B cell (primary cell): Measurements from ENCODE around the gene TMEM143. TPM values are rescaled to one million over a fixed set of nuclear protein-coding genes. Genes with fewer than 3 reads are reported as not detected.
"Not testable (repeated sequence)": the region's sequence is repeated elsewhere in the genome, so short reads cannot be mapped to it uniquely, and the experiment has no call there.

ENCODE experiments used
- ATAC-seq: fragments of 200-7000 bp; cut with Tn5 transposase; one replicate; pipeline ENCODE4 v1.10.0; 2021; ENCODE audit warnings: low read depth, mild to moderate bottlenecking, moderate number of reproducible peaks, moderate library complexity
- CTCF ChIA-PET: fragments of 350-600 bp; sonication (Branson Sonifier 250); formaldehyde crosslinking; loops from one replicate; lab custom pipeline; 2021; ENCODE audit warnings: antibody characterized with exemption, inconsistent platforms; lab: Charles Lee
- POLR2A ChIA-PET: fragments of 350-600 bp; sonication (Branson Sonifier 250); formaldehyde crosslinking; loops from one replicate; lab custom pipeline; 2021; ENCODE audit warnings: antibody characterized with exemption; lab: Charles Lee
- DNase-seq: peaks from one replicate; pipeline ENCODE4 v3.0.0; 2013
- H2AFZ ChIP-seq: 2 replicates; pipeline ENCODE4 v1.6.1; 2012; ENCODE audit warnings: mild to moderate bottlenecking, low read depth, low read length; ENCODE audit not compliant: insufficient read depth, poor library complexity, severe bottlenecking
- H3K27ac ChIP-seq, 2 donors: 1 replicate in 1 of 2; 2 replicates in 1 of 2; pipeline ENCODE4 v1.5.1; 2012 to 2013; ENCODE audit warnings: low read length in 2 of 2, mild to moderate bottlenecking in 2 of 2, moderate library complexity in 1 of 2
- H3K27me3 ChIP-seq, 4 experiments: fragments of 200-600 bp in 1 of 4; sonication (generic) in 1 of 4; replicated peaks in 1 of 4; 1 replicate in 2 of 4; 2 replicates in 2 of 4; pipeline versions ENCODE4 v1.6.1 to v1.7.0; 2013 to 2016; ENCODE audit warnings: low read length in 3 of 4, mild to moderate bottlenecking in 2 of 4, mixed read lengths in 1 of 4, moderate library complexity in 1 of 4; ENCODE audit not compliant: insufficient read depth in 4 of 4, control insufficient read depth in 3 of 4; ENCODE audit errors: control extremely low read depth in 1 of 4
- H3K36me3 ChIP-seq, 2 experiments: replicated peaks in 1 of 2; 1 replicate in 1 of 2; 2 replicates in 1 of 2; pipeline versions ENCODE4 v1.6.1 to v1.7.1; 2013; ENCODE audit warnings: low read length in 1 of 2; ENCODE audit not compliant: insufficient read depth in 2 of 2, control insufficient read depth in 1 of 2; ENCODE audit errors: control extremely low read depth in 1 of 2, extremely low read depth in 1 of 2
- H3K4me1 ChIP-seq, 2 donors: fragments of 200-600 bp in 1 of 2; sonication (generic) in 1 of 2; 1 replicate in 1 of 2; 2 replicates in 1 of 2; pipeline versions ENCODE4 v1.5.1 to v1.6.1; 2013 to 2017; ENCODE audit warnings: low read length in 2 of 2; ENCODE audit not compliant: control insufficient read depth in 2 of 2, insufficient read depth in 2 of 2
- H3K4me2 ChIP-seq: replicated peaks from 2 replicates; pipeline ENCODE3; 2012; ENCODE audit warnings: mild to moderate bottlenecking, low read depth, low read length; ENCODE audit not compliant: poor library complexity, severe bottlenecking
- H3K4me3 ChIP-seq, 5 experiments: fragments of 200-600 bp in 1 of 5; sonication (generic) in 1 of 5; 1 replicate in 3 of 5; 2 replicates in 2 of 5; pipeline versions ENCODE4 v1.5.1 to v1.7.0; 2011 to 2016; ENCODE audit warnings: low read length in 4 of 5, mild to moderate bottlenecking in 4 of 5, low read depth in 2 of 5, control low read depth in 1 of 5, moderate library complexity in 1 of 5; ENCODE audit not compliant: insufficient read depth in 1 of 5; ENCODE audit errors: control extremely low read depth in 1 of 5, extremely low read depth in 1 of 5
- H3K79me2 ChIP-seq: fragments of 200-600 bp; sonication (generic); one replicate; pipeline ENCODE4 v1.6.0; 2016; ENCODE audit warnings: low read length; ENCODE audit not compliant: control insufficient read depth, insufficient read depth
- H3K9ac ChIP-seq: fragments of 200-600 bp; sonication (generic); 2 replicates; pipeline ENCODE4 v1.6.1; 2017; ENCODE audit warnings: mild to moderate bottlenecking, low read length, moderate library complexity
- H3K9me3 ChIP-seq, 3 donors: one replicate each; pipeline versions ENCODE4 v1.6.1 to v1.7.1; 2013; ENCODE audit warnings: low read length in 2 of 3; ENCODE audit not compliant: control insufficient read depth in 2 of 3, insufficient read depth in 1 of 3; ENCODE audit errors: control extremely low read depth in 1 of 3
- H4K20me1 ChIP-seq: 2 replicates; pipeline ENCODE4 v1.6.0; 2012; ENCODE audit warnings: mild to moderate bottlenecking, low read length; ENCODE audit not compliant: insufficient read depth, control insufficient read depth, poor library complexity, severe bottlenecking
- H3K27ac Mint-ChIP-seq: one replicate; pipeline ENCODE4 v1.8.0; 2021; ENCODE audit warnings: mixed read lengths
- H3K27me3 Mint-ChIP-seq: one replicate; pipeline ENCODE4 v1.8.0; 2021; ENCODE audit warnings: mixed read lengths
- H3K4me1 Mint-ChIP-seq: one replicate; pipeline ENCODE4 v1.8.0; 2021; ENCODE audit warnings: mixed read lengths
- H3K4me3 Mint-ChIP-seq: one replicate; pipeline ENCODE4 v1.8.0; 2021; ENCODE audit warnings: mixed read lengths
- H3K9me3 Mint-ChIP-seq: one replicate; pipeline ENCODE4 v1.8.0; 2022; ENCODE audit warnings: mixed read lengths; ENCODE audit not compliant: insufficient read depth
- EZH2 ChIP-seq: IDR thresholded peaks from 2 replicates; pipeline ENCODE4 v1.6.1; 2012; ENCODE audit warnings: borderline replicate concordance, low read depth, mild to moderate bottlenecking, moderate library complexity, low read length; ENCODE audit not compliant: insufficient read depth, poor library complexity, severe bottlenecking
- WGBS: methylation state at CpG from one replicate; pipeline ENCODE4 v1.1.5; 2013; ENCODE audit warnings: missing lambda C conversion rate; ENCODE audit not compliant: insufficient coverage; 5-methylcytosine and 5-hydroxymethylcytosine counted together
- intact Hi-C: fragments of 100-400 bp; cut with micrococcal nuclease; formaldehyde crosslinking; loops from one replicate; pipeline ENCODE4 v1.10.0; 2022
- polyA plus RNA-seq: library from polyadenylated mRNA; depleted of rRNA; stranded (reverse); fragments of >200 nt; gene quantifications from 2 replicates; pipeline ENCODE4 v1.2.3, GENCODE V29; 2012
- total RNA-seq, 2 donors: library from RNA; stranded (reverse); fragments of 120-200 nt in 1 of 2; gene quantifications; 1 replicate in 1 of 2; 2 replicates in 1 of 2; pipeline versions ENCODE4 v1.2.3 to v1.2.4, GENCODE V29; 2013 to 2022
- TF ChIP-seq, protein P1 (sequence below): fragments of 200-600 bp; IDR thresholded peaks from one replicate; pipeline ENCODE4 v1.8.0; 2022; ENCODE audit warnings: antibody characterized with exemption, mild to moderate bottlenecking

TMEM143 gene
- total and polyA plus RNA-seq, 2 donors (not counting 1 experiment from before 2014, with no cell fraction given): 30.0 to 34.3 TPM

DNA sequence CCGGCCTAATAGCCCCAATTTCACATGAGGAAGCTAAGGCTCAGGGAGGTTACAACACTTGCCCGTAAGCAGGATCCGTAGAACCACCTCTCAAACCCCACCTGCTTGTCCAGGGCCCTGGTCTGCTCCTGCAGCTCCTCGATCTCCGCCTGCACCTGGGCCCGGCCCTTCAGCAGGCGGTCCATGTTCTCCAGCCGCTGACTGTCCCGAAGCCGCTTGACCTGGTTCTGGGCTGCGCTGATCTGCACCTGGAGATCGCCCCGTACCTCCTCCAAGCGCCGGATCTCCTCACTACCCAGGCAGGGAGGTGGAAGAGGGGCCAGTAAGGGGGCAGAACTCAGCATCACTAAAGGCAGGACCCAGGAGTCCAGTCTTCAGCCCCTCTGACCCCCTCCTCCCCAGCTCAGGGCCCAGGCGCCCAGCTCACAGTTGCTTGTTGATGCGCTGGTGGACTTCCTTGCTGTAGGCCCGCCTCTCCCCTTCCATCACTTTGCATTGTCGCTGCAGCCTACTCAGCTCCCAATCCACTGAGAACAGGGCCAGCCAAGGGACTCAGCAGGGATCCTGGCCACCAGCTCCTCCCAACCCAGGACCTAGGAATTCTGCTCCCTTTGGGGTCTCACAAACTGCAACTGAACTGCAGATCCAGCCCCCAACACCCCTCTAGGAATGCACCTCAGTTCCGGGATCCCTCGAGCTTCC lies 45.3 kb downstream of the TMEM143 start:
- Mint-ChIP-seq H3K4me3 (no peak overlapping the region), H3K4me1 (peaks cover 28% of the 10 kb centered on the region), H3K27ac (no peak overlapping the region), H3K9me3 (no peaks in the 10 kb centered on the region), H3K27me3 (no peaks in the 10 kb centered on the region)
- no peak overlapping the region for H3K4me2 ChIP-seq
- no peak overlapping the region for H3K4me3 ChIP-seq
- no peak overlapping the region for H2AFZ ChIP-seq
- DNase-seq (no peak), ATAC-seq (no peak)
- H3K27ac ChIP-seq: no peak overlapping the region
- TF ChIP-seq, protein P1, sequence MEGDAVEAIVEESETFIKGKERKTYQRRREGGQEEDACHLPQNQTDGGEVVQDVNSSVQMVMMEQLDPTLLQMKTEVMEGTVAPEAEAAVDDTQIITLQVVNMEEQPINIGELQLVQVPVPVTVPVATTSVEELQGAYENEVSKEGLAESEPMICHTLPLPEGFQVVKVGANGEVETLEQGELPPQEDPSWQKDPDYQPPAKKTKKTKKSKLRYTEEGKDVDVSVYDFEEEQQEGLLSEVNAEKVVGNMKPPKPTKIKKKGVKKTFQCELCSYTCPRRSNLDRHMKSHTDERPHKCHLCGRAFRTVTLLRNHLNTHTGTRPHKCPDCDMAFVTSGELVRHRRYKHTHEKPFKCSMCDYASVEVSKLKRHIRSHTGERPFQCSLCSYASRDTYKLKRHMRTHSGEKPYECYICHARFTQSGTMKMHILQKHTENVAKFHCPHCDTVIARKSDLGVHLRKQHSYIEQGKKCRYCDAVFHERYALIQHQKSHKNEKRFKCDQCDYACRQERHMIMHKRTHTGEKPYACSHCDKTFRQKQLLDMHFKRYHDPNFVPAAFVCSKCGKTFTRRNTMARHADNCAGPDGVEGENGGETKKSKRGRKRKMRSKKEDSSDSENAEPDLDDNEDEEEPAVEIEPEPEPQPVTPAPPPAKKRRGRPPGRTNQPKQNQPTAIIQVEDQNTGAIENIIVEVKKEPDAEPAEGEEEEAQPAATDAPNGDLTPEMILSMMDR: no peak
- no peak for TF ChIP-seq EZH2
- no peaks in the 10 kb centered on the region for H4K20me1 ChIP-seq
- H3K27me3 ChIP-seq: no peaks in the 10 kb centered on the region
- H3K36me3 ChIP-seq: no peaks in the 10 kb centered on the region
- peaks cover 2% of the 10 kb centered on the region for H3K79me2 ChIP-seq
- 96% methylated on average over 21 of the region's 21 CpGs for WGBS
- no peak overlapping the region for H3K9ac ChIP-seq
- peaks cover 26 to 35% of the 10 kb centered on the region in 2 donors for H3K4me1 ChIP-seq
- CTCF ChIA-PET: interaction anchor here (0.8 to 13.8 kb wide), 7 partner anchors 15 to 266 kb away, joined by 3 to 345 read pairs (median 4); partner anchors contain the start of genes SYNGR4 and TMEM143
- H3K9me3 ChIP-seq: peaks cover 0 to 3% (median 0%) of the 10 kb centered on the region in 3 donors
- intact Hi-C loops: no loop called here
- POLR2A ChIA-PET: interaction anchor here (0.6 to 9.7 kb wide), 3 partner anchors 13 to 1187 kb away, joined by 3 to 180 read pairs (median 5); partner anchors contain the start of gene RPL18

DNA sequence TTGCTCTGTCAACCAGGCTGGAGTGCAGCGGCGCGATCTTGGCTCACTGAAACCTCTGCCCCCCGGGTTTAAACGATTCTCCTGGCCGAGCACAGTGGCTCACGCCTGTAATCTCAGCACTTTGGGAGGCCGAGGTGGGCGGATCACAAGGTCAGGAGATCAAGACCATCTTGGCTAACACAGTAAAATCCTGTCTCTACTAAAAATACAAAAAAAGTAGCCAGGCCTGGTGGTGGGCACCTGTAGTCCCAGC lies 46.1 kb downstream of the TMEM143 start:
- ATAC-seq, intact Hi-C loops, H3K27ac Mint-ChIP-seq, H3K4me3 ChIP-seq, H3K9ac ChIP-seq, H3K36me3 ChIP-seq, DNase-seq, H2AFZ ChIP-seq, H3K4me2 ChIP-seq, H3K9me3 ChIP-seq, H3K27me3 Mint-ChIP-seq, H3K27ac ChIP-seq, H3K4me3 Mint-ChIP-seq, H3K27me3 ChIP-seq, H3K79me2 ChIP-seq, H4K20me1 ChIP-seq, H3K9me3 Mint-ChIP-seq: not testable (repeated sequence)
- ChIA-PET CTCF (interaction anchor here (0.8 to 13.8 kb wide), 5 partner anchors 16 to 266 kb away, joined by 3 to 345 read pairs (median 4); partner anchors contain the start of genes SYNGR4 and TMEM143), POLR2A (interaction anchor here (0.6 to 9.7 kb wide), 4 partner anchors 14 to 1186 kb away, joined by 3 to 180 read pairs (median 4); partner anchors contain the start of gene RPL18)
- 59% methylated on average over 8 of the region's 9 CpGs for WGBS
- peaks cover 21% of the 10 kb centered on the region for H3K4me1 Mint-ChIP-seq
- H3K4me1 ChIP-seq: peaks cover 18 to 27% of the 10 kb centered on the region in 2 donors
